WTC11 (cell line): Measurements from ENCODE around the gene PHLPP2. TPM values are rescaled to one million over a fixed set of nuclear protein-coding genes. Genes with fewer than 3 reads are reported as not detected.

ENCODE experiments used
- ATAC-seq: fragments of 200-7000 bp; cut with Tn5 transposase; 2 replicates; pipeline ENCODE4 v1.10.0; 2021; ENCODE audit warnings: mild to moderate bottlenecking, moderate library complexity
- CTCF ChIA-PET: fragments of 300-600 bp; sonication (Branson Sonifier 250); formaldehyde crosslinking; loops from one replicate; lab custom pipeline; 2021; ENCODE audit warnings: antibody characterized with exemption; lab: Charles Lee
- POLR2A ChIA-PET: fragments of 350-600 bp; sonication (Branson Sonifier 250); formaldehyde crosslinking; loops from one replicate; lab custom pipeline; 2021; ENCODE audit warnings: antibody characterized with exemption; lab: Charles Lee
- DNase-seq: peaks from one replicate; pipeline ENCODE4 v3.0.0; 2021; ENCODE audit warnings: low spot score
- H3K27ac Mint-ChIP-seq: 2 replicates; pipeline ENCODE4 v1.8.0; 2021; ENCODE audit warnings: mixed read lengths
- H3K27me3 Mint-ChIP-seq: 2 replicates; pipeline ENCODE4 v1.8.0; 2021; ENCODE audit warnings: low read depth, mild to moderate bottlenecking, moderate library complexity, mixed read lengths
- H3K36me3 Mint-ChIP-seq: 2 replicates; pipeline ENCODE4 v1.8.0; 2021; ENCODE audit warnings: mixed read lengths
- H3K4me1 Mint-ChIP-seq: 2 replicates; pipeline ENCODE4 v1.8.0; 2022; ENCODE audit warnings: mixed read lengths
- H3K4me3 Mint-ChIP-seq: 2 replicates; pipeline ENCODE4 v1.8.0; 2021; ENCODE audit warnings: mild to moderate bottlenecking, moderate library complexity, mixed read lengths
- H3K9me3 Mint-ChIP-seq: 2 replicates; pipeline ENCODE4 v1.8.0; 2021; ENCODE audit warnings: mixed read lengths
- CDX4 ChIP-seq: fragments of 250-450 bp; sonication (Bioruptor Pico); IDR thresholded peaks from 2 replicates; pipeline ENCODE4 v1.9.0; 2021; ENCODE audit warnings: moderate library complexity, mild to moderate bottlenecking, inconsistent platforms, borderline replicate concordance
- E2F4 ChIP-seq: sonication (generic); formaldehyde crosslinking; IDR thresholded peaks from 2 replicates; pipeline ENCODE4 v1.8.1; 2022; ENCODE audit warnings: low read depth, mild to moderate bottlenecking, moderate library complexity, missing genetic modification reagents, borderline replicate concordance
- EMX1 ChIP-seq: fragments of 250-450 bp; sonication (Bioruptor Pico); IDR thresholded peaks from 2 replicates; pipeline ENCODE4 v1.8.0; 2021; ENCODE audit warnings: mild to moderate bottlenecking
- GABPB1 ChIP-seq: sonication (generic); formaldehyde crosslinking; IDR thresholded peaks from 2 replicates; pipeline ENCODE4 v1.8.1; 2023; ENCODE audit warnings: mild to moderate bottlenecking, missing genetic modification reagents
- JUN ChIP-seq: sonication (generic); formaldehyde crosslinking; IDR thresholded peaks from 2 replicates; pipeline ENCODE4 v1.8.0; 2023; ENCODE audit warnings: mild to moderate bottlenecking, missing genetic modification reagents
- NFE2L1 ChIP-seq: sonication (generic); formaldehyde crosslinking; IDR thresholded peaks from 2 replicates; pipeline ENCODE4 v1.8.1; 2023; ENCODE audit warnings: missing genetic modification reagents
- NR2C2 ChIP-seq: sonication (generic); formaldehyde crosslinking; IDR thresholded peaks from 2 replicates; pipeline ENCODE4 v1.8.0; 2022; ENCODE audit warnings: mild to moderate bottlenecking, missing genetic modification reagents
- PRRX2 ChIP-seq: fragments of 250-450 bp; sonication (Bioruptor Pico); IDR thresholded peaks from 2 replicates; pipeline ENCODE4 v1.8.0; 2021; ENCODE audit warnings: mild to moderate bottlenecking
- SP1 ChIP-seq: sonication (generic); formaldehyde crosslinking; conservative IDR thresholded peaks from 2 replicates; pipeline ENCODE4 v1.8.1; 2022; ENCODE audit warnings: missing genetic modification reagents
- ZBTB21 ChIP-seq: sonication (generic); formaldehyde crosslinking; IDR thresholded peaks from 2 replicates; pipeline ENCODE4 v1.8.1; 2023; ENCODE audit warnings: mild to moderate bottlenecking, missing genetic modification reagents, borderline replicate concordance
- ZBTB43 ChIP-seq: sonication (generic); formaldehyde crosslinking; IDR thresholded peaks from 2 replicates; pipeline ENCODE4 v1.8.1; 2023; ENCODE audit warnings: mild to moderate bottlenecking, missing genetic modification reagents
- ZMAT4 ChIP-seq: fragments of 250-450 bp; sonication (Bioruptor Pico); IDR thresholded peaks from 2 replicates; pipeline ENCODE4 v1.9.0; 2021; ENCODE audit warnings: mild to moderate bottlenecking
- ZNF317 ChIP-seq: sonication (generic); formaldehyde crosslinking; IDR thresholded peaks from 2 replicates; pipeline ENCODE4 v1.8.1; 2023; ENCODE audit warnings: low read depth, mild to moderate bottlenecking, moderate library complexity, missing genetic modification reagents, borderline replicate concordance
- ZNF512 ChIP-seq: sonication (generic); formaldehyde crosslinking; IDR thresholded peaks from 2 replicates; pipeline ENCODE4 v1.8.1; 2022; ENCODE audit warnings: missing genetic modification reagents, borderline replicate concordance
- total RNA-seq: library from RNA; stranded (reverse); gene quantifications from 3 replicates; pipeline ENCODE4 v1.2.3, GENCODE V29; 2021
- TF ChIP-seq, protein P1 (sequence below): sonication (generic); formaldehyde crosslinking; IDR thresholded peaks from 2 replicates; pipeline ENCODE4 v1.8.0; 2022; ENCODE audit warnings: mild to moderate bottlenecking, missing genetic modification reagents

PHLPP2 gene
- total RNA-seq, 1 experiment from 2014 or later = 29.3 TPM

DNA sequence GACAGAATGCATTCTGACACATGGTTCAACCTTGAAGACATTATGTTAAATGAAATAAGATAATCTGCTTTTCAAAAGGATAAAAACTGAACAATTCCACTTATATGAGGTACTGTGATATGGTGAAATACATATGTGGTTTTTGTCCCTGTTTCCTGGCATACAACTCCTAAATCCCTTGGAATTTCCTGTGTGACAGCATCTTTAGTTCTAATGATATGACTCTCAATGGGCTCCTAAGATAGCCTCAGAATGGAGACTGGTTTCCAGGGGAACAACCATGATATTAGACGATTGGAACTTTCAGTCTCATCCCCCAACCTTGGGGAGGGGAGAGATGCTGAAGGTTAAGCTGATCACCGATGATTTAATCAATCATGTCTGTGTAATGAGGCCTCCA, 37.7 kb upstream of the PHLPP2 start (continued):
- no peak for TF ChIP-seq ZMAT4 (CRISPR knock-in tag)

DNA sequence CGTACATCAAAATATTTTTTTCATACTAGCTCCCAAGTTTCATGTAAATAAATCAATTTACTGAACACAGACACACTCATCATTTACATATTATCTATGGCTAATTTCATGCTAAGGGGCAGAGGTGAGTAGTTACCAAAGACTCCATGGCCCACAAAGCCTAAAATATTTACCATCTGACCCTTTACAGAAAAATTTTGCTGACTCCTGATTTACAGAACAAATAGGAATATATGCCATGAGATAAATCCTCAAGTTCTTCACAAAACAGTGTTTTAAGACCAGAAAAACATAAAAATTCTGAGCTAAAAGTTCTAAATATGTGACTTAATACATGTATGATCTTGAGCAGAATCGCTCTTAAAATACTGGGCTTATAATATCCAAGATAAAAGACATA, 36.6 kb upstream of the PHLPP2 start:
- Mint-ChIP-seq H3K4me3 (no peak overlapping the region), H3K27me3 (no peaks in the 10 kb centered on the region), H3K4me1 (no peaks in the 10 kb centered on the region), H3K27ac (no peak overlapping the region), H3K9me3 (no peaks in the 10 kb centered on the region), H3K36me3 (peaks cover 49% of the 10 kb centered on the region)
- DNase-seq (no peak), ATAC-seq (no peak)
- POLR2A ChIA-PET = interaction anchor here (0.7 kb wide), 1 partner anchor 106 kb away, joined by 9 read pairs; no protein-coding TSS in a partner anchor
- CTCF ChIA-PET = interaction anchor here (0.8 kb wide), 1 partner anchor 200 kb away, joined by 3 read pairs; no protein-coding TSS in a partner anchor
- TF ChIP-seq ZBTB21 (CRISPR knock-in tag) (no peak), ZBTB43 (no peak), GABPB1 (CRISPR knock-in tag) (no peak), E2F4 (no peak), CDX4 (no peak), NR2C2 (CRISPR knock-in tag) (no peak), EMX1 (CRISPR knock-in tag) (no peak)

DNA sequence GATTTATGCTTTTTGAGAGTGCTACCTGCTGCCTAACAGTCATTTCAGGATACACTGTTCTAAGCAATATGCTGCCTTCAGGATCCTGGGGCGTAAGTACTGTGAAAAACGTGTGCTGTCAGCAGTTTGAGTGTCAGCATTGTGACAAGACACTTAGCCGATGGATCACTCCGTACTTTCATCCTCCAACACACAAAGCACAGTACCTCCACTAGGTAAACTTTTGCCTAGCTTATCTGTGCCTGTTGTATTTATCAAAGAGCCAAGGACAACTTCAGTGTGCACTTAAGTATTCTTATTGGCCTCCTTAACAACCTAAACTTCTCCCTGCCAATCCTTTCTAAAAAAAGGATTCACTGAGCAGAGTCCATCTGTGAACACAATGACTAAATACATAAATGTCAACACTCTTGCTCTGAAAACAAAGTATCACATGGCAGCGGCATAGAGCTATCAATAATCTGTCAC, 33.8 kb upstream of the PHLPP2 start:
- H3K27me3 Mint-ChIP-seq = no peaks in the 10 kb centered on the region
- H3K9me3 Mint-ChIP-seq = no peaks in the 10 kb centered on the region
- no peak overlapping the region for H3K27ac Mint-ChIP-seq
- no peak for TF ChIP-seq JUN
- TF ChIP-seq, protein P1, sequence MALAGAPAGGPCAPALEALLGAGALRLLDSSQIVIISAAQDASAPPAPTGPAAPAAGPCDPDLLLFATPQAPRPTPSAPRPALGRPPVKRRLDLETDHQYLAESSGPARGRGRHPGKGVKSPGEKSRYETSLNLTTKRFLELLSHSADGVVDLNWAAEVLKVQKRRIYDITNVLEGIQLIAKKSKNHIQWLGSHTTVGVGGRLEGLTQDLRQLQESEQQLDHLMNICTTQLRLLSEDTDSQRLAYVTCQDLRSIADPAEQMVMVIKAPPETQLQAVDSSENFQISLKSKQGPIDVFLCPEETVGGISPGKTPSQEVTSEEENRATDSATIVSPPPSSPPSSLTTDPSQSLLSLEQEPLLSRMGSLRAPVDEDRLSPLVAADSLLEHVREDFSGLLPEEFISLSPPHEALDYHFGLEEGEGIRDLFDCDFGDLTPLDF (CRISPR knock-in tag) = no peak
- TF ChIP-seq NFE2L1 (CRISPR knock-in tag) = no peak
- TF ChIP-seq SP1 (CRISPR knock-in tag) = no peak
- no peaks in the 10 kb centered on the region for H3K4me1 Mint-ChIP-seq
- ChIA-PET CTCF (no interaction called here), POLR2A (no interaction called here)
- DNase-seq (no peak), ATAC-seq (no peak)
- no peak overlapping the region for H3K4me3 Mint-ChIP-seq
- peaks cover 65% of the 10 kb centered on the region for H3K36me3 Mint-ChIP-seq

DNA sequence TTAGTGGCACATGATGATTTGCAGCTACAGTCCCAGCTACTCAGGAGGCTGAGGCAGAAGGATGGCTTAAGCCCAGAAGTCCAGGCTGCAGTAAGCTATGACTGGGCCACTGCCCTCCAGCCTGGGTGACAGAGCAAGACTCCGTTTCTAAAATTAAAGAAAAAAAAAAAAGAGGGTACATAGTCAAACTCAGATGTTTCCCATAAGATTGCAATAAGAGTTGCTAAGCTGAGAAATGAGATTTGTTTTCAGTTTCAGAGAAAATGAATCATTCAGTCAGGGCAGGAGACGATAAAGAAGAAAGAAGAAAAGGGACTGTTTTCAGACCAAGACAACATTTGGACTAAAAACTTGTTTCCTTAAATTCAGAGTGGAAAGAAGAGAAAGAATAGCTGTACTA, 30.2 kb upstream of the PHLPP2 start:
- ChIA-PET POLR2A (no interaction called here), CTCF (interaction anchor here (0.6 kb wide), 2 partner anchors 108 to 152 kb away, joined by 3 read pairs; no protein-coding TSS in a partner anchor)
- no peaks in the 10 kb centered on the region for H3K9me3 Mint-ChIP-seq
- ATAC-seq = no peak
- no peak overlapping the region for H3K27ac Mint-ChIP-seq
- no peak overlapping the region for H3K4me3 Mint-ChIP-seq
- H3K36me3 Mint-ChIP-seq = peaks cover 52% of the 10 kb centered on the region
- TF ChIP-seq ZNF512 (CRISPR knock-in tag) = no peak
- TF ChIP-seq ZNF317 (CRISPR knock-in tag) = no peak
- TF ChIP-seq PRRX2 (CRISPR knock-in tag) = no peak
- no peaks in the 10 kb centered on the region for H3K27me3 Mint-ChIP-seq
- no peaks in the 10 kb centered on the region for H3K4me1 Mint-ChIP-seq
- DNase-seq = no peak
